NCI-H510A treated with DMSO at 0.1 percent for 48 hours (cell line): ENCODE data around the gene LRRC7.

Experiments used
- DNase-seq: peaks from one replicate; lab custom pipeline; 2025; lab: John Stamatoyannopoulos, UW

LRRC7 gene

DNA sequence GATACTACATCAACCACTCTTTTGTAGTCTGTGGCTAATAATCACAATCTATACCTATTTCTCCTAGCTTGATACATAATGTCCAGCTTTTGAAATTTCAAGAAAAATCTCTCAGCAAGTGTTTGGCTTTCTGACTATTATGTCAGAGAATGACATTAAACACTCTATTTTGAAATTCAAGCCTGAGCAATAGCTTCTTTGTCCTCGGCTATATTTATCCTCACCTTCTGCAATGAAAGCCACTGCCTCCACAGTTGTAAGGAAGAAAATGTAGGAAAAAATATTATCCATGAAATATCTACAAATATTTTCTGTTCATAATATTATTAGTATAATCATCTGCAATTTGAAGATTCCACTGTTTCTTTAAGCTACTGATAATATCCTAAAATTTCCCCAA, 22.1 kb downstream of the LRRC7 start:
- no peak for DNase-seq

DNA sequence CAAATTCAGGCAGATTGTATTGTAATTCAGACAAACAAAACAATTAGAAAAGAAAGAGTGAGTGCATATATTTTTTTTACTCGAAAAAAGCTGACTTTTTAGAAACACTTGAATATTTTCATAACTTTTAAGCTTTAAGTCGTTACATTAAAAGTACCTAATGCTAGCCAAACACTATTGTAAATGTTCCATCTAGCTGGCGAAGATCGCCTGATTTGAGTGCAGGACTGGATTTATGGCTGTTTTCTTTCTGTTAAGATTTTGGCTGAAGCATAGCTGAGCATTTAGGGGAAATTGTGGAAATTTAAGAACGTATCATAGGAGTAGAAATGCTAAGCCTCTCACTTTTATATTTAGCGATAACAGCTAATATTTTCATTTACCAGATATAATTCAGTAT, 24.6 kb downstream of the LRRC7 start:
- DNase-seq, result no peak

DNA sequence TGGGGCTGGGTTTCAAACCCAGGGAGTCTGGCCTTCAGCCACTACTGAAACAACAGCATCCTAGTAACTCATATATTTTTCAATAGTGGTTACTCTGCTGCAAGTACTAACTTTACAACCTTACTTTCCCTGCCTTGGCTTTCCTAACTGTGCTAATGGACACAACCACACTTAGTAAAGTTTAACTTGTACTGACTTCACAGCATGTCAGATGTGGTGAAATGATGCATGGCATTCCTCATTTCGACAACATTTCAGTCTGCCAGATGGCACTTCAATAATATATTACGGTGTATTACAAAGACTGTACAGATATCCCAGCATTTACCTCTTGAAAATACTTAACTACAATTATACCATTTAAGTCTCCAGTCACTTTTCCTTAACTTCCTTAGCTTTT, 27.8 kb downstream of the LRRC7 start:
- no peak for DNase-seq

DNA sequence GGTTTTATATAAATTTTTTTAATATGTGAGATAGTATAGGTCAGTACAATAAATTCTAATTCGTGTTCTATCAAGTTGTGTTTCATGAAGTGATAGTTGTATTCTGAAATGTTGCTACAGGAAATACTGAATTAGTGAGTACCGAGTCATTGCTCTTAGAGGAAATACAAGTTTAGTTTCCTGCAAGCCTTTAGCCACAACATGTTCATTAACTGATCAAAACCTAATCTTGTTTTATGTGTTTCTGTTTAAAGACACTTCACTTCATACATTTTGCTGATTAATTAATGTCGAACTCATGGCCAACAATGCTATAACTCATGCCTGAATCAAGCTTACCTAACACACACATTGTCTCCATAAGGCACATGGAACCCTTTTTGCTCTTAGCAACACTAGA, 43.6 kb downstream of the LRRC7 start:
- DNase-seq, result no peak

DNA sequence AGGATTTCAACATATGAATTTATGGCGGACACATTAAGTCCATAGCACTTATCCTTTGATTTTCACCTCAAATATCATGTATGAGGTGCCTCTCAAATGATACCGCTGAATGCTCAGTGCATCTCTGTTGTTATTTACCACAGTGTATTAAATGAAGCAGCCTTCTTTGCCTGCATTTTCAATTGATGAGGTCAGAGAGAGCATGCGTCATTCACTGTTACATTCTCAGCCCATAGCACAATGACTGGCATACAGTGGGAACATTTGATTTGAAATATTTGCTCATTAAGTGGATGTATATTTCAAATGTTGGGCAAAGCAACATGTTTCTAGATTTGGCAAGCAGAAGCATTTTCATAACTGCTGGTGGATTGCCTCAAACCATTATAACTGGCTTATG, 45.7 kb downstream of the LRRC7 start:
- no peak for DNase-seq

DNA sequence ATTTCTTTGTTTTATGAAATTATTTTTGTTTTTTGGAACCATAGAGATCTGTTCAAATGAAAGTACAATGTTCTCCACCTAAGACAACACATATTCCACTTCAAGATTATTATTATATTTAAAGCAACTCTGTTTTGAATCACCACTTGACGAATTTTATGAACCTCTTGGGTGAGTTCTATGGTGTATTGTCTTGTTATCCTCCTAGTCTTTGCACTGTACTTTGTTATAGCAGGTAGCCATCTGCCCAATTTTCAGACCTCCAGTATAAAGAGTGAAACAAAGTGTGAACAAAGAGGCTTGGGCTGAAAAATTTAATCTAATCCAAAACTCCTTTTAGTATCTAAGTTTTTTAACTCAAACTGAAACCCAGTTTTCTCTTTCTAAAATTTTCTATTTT, 71.0 kb downstream of the LRRC7 start:
- DNase-seq, result no peak

DNA sequence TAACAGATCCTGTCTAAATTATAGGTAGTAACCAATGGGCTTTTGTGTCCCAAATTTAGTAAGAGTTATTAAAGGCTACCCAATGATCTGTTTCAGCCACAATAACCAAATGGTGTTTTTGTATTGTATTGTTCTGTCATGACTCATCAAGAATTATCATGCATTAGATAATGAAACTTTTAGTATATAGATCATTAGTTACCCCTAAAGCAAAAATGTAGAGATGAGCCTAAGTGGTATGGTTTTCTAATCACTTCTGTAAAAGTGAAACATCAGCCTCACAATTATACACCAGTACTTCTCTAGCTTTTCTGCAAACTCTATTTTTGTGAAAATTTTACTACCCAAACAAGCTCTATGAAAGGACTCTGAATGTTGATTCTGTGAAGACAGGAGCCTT, 71.4 kb downstream of the LRRC7 start:
- DNase-seq, result no peak

DNA sequence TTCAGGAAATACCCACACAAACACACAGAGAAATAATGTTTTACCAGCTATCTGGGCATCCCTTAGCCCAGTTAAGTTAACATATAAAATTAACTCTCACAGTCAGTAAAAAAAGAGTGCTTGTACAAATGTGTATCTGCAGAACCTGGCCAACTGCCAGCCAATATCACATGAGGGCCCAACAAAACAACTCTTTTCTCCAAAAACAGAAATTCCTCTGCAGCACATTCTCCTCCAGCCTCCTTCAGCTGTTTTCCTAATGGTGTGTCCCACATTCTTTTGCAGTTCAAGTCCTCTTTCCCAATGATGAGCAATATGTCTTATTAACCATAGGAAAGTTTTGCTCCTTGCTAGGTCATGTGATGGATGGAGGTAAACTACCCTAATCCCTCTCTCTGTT, 75.5 kb downstream of the LRRC7 start:
- DNase-seq, result no peak

DNA sequence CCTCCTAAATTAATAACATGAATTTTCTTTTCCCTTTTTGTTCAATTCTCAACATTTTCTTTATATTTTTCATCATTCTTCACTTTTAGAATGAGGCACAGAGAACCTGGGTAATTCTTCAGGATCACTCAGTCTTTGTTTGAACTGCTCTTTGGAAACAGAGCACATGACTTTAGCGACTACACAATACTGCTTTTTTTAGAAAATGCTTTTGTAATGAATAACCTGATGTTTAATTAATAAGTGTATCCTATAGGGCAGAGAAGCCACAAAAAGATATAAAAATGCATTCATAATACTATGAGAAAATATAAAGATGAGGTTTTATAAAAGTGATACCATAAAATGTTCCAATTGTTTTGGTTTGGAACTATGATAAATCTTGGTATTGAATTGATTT, 77.8 kb downstream of the LRRC7 start:
- DNase-seq, result no peak

DNA sequence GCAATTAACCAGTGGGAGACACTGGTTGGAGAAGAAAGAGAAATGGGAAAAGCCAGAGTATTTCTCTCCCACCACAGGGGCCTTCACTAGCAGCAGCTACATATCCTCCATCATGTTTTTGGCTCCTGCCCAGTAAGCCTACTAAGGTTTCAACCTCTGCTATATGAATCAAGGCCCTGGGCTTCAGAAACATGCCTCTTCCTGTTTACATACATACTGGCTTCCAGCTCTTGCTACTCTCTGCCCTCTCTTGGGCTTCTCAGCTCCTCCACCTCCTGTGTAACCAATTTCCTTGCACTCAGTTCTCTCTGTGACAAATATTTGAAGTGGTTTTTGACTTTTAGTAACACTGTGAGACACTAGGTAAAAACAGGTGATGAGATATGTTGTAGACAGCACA, 80.8 kb downstream of the LRRC7 start:
- peak; percentile 86 for DNase-seq

DNA sequence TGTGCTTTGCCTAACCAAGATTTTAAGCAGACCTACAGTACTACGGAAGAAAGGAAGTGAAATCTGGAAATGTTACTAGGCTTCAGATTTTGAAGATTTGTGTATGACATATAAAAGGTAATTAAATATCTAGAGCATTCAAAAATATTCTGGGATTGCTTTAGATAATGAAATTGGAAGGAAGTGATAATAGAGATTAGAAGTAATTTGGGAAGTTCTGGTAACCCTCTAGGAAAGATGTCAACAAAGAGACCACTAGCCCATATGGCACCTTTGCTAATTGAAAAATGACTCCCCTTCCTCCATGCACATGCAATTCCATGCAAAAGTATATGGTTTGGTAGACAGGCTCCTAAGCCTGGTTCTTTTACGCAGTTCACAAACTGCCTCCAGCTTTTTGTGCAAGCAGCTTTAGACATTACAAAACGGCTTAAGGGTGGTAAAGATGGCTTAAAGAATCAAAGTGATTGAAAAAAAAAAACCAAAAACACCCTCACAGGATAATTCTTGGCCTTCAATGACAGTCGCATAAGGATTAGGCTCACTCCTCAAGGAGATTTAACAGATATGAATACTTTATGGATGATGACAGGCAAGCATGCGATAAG, 81.8 kb downstream of the LRRC7 start:
- no peak for DNase-seq

DNA sequence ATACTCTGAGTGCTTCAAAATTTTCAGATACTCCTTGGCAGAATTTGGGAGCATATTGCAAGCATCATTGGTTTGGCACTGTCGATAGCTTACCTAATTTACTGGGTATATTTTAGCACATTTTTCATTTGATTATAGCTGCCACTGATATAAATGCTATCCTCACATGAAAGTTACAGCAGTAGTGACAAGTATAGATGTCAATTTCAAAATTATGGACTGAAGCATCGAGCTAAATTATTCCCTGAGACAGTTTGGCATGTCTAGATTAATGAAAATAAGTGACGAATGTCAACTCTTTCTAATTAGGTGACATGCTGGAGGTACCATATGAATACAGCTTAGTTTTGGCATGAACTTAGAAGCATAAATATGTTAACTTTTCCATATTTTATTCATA, 83.1 kb downstream of the LRRC7 start:
- no peak for DNase-seq

DNA sequence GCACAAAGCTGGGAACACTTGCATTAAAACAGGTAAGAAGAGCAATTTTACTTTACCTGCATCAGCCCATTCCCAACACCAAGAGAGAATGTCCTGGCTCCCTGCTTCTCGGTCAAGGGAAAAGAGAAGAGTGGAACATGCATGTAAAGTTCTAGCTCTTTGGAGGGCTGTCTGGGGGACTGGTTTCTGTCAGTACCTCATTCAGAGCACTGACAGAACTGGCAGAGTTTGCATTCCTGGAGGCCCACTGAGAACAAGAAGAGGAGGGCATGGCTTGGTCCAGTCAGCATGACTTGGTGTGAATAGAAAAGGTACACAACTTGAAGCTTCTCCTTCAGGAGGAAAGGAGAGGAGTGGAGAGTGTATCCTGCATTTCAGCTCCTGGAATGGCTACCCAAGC, 83.9 kb downstream of the LRRC7 start:
- no peak for DNase-seq

DNA sequence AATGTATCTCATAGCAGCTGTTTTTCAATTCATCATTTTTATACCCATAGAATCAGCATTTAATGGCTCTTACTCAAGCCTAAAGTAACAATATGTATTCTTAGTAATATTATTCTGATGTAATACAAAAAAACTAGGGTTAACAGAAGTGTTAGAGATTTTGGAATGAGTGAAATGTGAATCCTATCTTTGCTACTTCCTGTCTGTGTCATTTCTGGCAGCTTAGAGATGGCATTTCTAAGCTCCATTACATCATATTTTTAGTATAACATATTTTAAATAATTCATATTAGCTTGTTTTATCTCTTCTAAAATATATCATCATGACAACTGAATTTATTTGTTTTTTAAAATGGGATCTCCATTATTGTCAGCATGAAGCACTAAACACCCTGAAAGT, 90.2 kb downstream of the LRRC7 start:
- DNase-seq, result no peak

DNA sequence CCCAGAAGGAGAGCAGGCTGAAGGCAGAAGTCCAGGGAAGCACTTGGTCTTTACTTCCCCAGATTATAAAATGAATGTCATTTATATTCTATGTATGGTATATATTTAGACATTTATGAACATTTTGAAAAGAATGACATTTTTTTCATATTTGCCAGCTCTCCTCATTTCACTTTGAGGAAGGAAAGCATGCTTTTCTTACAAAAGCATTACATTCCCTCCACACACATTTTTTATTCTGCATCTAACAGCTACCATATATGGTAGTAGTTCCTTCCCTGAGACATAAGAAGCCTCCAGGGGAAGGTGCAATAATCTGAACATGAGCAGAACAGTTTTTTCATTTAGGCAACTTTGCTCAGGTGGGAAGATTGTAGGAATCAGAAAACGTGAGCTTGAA, 94.0 kb downstream of the LRRC7 start:
- DNase-seq, result no peak

DNA sequence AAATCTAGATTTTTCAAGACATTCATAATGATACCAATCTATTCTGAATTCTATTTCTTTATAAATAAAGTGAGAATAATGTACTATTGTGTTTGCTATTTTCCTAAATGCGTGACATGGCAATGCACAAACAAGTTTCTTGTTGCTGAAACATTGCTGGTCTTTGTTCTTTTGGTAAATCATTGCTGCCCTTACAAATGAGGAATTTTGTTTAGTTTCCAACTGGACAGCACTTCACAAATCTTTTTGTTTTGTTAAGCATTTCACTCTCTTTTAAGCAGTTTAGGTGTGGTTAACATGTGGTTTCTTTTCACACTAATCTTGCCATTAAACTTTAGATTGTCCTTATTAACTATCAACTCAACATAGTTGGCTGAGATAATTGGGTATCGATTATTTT, 94.6 kb downstream of the LRRC7 start:
- no peak for DNase-seq

DNA sequence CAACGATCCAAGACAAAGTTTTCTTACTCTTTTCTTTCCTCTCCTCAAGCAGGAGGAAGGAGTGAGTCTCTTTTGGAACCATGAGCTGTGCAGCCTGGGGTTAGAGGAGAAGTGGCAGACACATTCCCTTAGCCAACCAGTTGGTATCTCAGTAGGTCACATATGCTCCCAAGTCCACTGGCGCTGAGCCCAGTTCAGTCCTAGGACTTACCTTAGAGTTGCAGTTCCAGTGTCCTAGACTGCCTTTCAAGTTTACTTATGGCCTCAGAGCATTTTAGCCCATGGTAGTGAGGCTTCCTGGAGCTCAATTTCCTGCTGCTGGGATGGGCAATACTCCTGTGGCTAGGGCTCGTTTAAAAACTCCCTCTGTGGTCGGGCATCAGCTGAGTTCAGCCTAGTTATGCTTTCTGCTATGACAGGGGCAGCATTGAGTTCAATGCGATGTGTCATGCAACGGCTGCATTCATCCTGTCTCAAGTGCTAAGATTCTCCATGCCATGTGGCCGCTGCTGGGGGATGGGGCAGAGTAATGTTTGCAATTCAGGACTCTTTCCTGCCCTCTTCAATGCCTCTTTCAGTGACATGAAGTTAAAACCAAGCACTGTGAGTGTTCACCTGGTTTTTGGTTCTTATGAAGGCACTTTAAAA, 103.8 kb downstream of the LRRC7 start:
- DNase-seq, result peak; percentile 67

DNA sequence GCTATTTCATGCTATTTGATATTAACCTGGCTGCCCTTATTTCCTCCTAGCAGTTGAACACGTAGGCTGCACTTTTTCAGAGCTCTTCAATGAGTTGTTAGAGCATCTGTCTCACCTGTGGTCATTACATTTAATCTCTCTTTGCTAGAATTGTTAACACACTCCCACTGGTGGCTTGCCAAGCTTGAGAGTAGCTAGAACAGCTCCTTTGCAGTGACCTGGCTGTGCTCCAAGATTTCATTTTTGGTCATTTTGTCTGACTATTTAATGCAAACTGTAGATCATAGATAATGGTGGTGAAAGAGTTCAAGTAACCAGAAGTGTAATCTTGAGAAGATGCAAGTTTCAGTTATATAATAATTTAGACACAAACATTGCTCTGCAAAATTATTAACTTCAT, 105.6 kb downstream of the LRRC7 start:
- DNase-seq, result peak; percentile 47

DNA sequence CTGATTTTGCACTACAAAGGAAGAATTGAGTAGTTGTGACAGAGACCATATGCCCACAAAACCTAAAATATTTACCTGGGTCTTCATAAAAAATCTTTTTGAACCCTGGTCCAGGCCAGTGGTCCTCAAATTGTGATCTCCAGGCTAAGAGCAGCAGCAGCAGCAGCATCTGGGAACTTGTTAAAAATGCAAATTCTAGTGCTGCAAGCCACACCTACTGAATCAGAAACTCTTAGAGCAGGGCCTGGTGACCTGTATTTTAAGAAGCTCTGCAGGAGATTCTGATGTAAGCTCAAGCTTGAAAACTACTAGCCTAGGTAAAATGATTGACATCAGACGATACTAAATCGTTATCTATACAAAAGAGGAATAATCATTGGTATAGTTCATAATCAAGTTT, 112.2 kb downstream of the LRRC7 start:
- DNase-seq, result no peak

DNA sequence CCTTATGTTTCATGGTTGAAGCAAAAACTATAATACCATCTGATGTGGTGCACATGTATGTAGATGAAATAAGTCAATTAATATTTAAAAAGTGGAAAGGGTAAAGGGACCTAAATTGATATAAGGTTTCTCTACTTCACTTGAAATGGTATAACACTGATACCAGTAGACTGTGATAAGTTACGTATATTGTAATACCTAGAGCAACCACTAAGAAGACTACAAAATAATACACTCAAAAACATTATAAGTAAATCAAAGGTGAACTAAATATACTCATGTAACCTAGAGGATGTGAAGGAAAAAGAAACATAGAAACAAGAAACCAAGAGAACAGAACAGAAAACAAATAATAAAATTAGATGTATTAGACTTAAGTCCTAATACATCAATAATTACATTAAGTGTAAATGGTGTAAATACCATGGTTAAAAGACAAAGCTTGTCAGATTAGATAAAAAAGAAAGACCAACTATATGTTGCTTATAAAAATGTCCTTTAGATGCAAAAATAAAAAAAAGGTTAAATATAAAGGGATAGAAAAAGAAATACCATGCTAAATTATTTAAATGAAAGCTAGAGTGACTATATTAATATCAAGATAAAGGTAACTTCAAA, 118.8 kb downstream of the LRRC7 start:
- DNase-seq, result no peak

DNA sequence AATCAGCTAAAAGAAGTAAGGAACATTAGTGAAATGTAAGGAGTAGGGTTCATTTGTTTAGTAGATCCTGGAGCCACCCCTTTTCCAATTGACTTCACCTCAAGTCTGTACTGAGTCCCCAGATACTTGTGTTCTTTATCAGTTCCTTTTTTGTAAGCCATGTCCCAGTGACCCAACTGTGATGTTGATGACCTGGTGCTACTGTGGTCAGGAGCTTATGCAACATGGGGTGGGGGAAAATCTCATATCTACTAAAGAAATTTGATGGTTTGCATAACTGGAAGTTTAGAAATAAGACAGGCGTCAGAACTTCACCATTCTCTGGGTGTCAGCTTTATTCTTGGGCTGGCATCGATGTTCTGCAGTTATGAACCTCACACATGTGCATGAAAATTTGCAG, 120.5 kb downstream of the LRRC7 start:
- no peak for DNase-seq

DNA sequence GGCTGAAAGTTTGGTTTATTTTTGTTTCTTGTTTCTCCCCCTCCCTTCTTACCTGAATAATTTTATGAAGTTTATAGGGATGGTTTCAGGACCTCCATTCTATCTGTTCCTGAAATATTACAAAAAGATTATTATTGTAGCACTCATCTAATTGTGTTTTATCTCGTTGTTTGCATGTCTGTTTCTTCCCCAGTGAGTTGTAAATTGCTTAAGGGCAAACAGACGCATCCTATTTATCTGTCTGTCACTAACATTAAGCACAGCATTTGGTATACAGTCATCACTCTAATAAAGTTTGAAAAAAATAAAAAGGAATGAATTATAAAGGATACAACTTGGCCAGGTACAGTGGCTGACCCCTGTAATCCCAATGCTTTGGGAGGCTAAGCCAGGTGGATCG, 123.5 kb downstream of the LRRC7 start:
- no peak for DNase-seq

DNA sequence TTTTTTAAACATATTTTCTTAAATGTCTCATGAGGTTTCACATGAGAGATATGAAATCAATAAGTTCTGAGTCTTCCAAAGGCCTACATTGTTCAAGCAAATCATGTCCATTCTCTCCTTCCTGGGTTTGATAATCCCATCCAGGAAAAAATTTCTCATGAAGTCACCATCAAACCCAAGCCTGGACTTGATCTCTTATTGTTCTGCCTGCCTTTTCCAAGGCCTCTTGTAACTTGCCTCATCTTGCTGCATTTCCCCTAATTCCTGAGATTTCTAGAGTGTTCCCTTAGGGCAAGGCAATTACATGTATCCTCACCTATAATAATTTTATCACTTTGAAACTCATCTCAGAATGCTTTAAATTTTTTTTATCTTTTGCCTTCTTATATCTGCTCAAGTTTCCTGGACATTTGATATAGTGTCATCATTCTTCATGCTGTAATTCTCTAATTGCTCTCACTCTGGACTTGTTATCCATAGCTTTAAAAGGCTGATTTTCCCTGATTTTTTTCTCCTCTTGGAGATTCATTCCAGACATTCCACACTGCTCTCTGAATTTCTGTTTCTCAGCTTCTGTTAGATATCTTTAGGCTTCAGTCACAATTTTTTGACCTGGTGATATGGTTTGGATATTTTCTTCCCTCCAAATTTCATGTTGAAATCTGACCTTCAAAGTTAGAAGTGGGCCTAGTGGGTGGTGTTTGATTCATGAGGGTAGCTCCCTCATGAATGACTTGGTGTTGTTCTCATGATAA, 126.4 kb downstream of the LRRC7 start:
- no peak for DNase-seq
